H9 (cell line): ENCODE data around the gene GCN1. TPM values are rescaled to one million over a fixed set of nuclear protein-coding genes. Genes with fewer than 3 reads are reported as not detected.

Experiments used
- DNase-seq: peaks from one replicate; pipeline ENCODE4 v3.0.0-alpha.2; 2017
- H2AFZ ChIP-seq: one replicate; pipeline ENCODE4 v1.6.1; 2013; ENCODE audit warnings: mild to moderate bottlenecking, low read length, control low read depth, moderate library complexity
- H2AK5ac ChIP-seq: 2 replicates; pipeline ENCODE4 v1.6.1; 2013; ENCODE audit warnings: low read length, control low read depth, mixed read lengths; ENCODE audit not compliant: insufficient read length
- H2BK120ac ChIP-seq: one replicate; pipeline ENCODE4 v1.6.1; 2013; ENCODE audit warnings: low read depth, mild to moderate bottlenecking, low read length, control low read depth, inconsistent platforms; ENCODE audit not compliant: poor library complexity, severe bottlenecking
- H2BK12ac ChIP-seq: 2 replicates; pipeline ENCODE4 v1.6.1; 2013; ENCODE audit warnings: low read length, control low read depth, mixed read lengths, low read depth; ENCODE audit not compliant: insufficient read length
- H2BK15ac ChIP-seq: 2 replicates; pipeline ENCODE4 v1.6.1; 2013; ENCODE audit warnings: low read depth, low read length, control low read depth
- H2BK20ac ChIP-seq: one replicate; pipeline ENCODE4 v1.6.1; 2013; ENCODE audit warnings: low read depth, mild to moderate bottlenecking, low read length, control low read depth, inconsistent platforms; ENCODE audit not compliant: poor library complexity, severe bottlenecking
- H2BK5ac ChIP-seq: 2 replicates; pipeline ENCODE4 v1.6.1; 2013; ENCODE audit warnings: low read length, control low read depth, mixed read lengths; ENCODE audit not compliant: insufficient read length
- H3K14ac ChIP-seq: 2 replicates; pipeline ENCODE4 v1.6.1; 2013; ENCODE audit warnings: low read length, control low read depth; ENCODE audit not compliant: insufficient read depth
- H3K18ac ChIP-seq: 2 replicates; pipeline ENCODE4 v1.6.1; 2013; ENCODE audit warnings: low read depth, mild to moderate bottlenecking, mixed read lengths, low read length, control low read depth; ENCODE audit not compliant: insufficient read length
- H3K23ac ChIP-seq: 2 replicates; pipeline ENCODE4 v1.6.1; 2013; ENCODE audit warnings: low read length, control low read depth, mixed read lengths, low read depth; ENCODE audit not compliant: insufficient read length
- H3K23me2 ChIP-seq: 2 replicates; pipeline ENCODE4 v1.6.1; 2013; ENCODE audit warnings: low read depth, mild to moderate bottlenecking, mixed read lengths, low read length, control low read depth; ENCODE audit not compliant: insufficient read length, poor library complexity, severe bottlenecking
- H3K27ac ChIP-seq: 2 replicates; pipeline ENCODE4 v1.5.1; 2013; ENCODE audit warnings: low read length, control low read depth, mixed read lengths, low read depth; ENCODE audit not compliant: insufficient read length
- H3K27me3 ChIP-seq: 2 replicates; pipeline ENCODE4 v1.6.1; 2013; ENCODE audit warnings: low read length, control low read depth, inconsistent platforms; ENCODE audit not compliant: insufficient read depth
- H3K4ac ChIP-seq: 2 replicates; pipeline ENCODE4 v1.6.1; 2013; ENCODE audit warnings: low read depth, mild to moderate bottlenecking, control low read depth, inconsistent platforms, low read length, moderate library complexity
- H3K4me1 ChIP-seq: 2 replicates; pipeline ENCODE4 v1.6.1; 2013; ENCODE audit warnings: low read length, control low read depth, inconsistent platforms; ENCODE audit not compliant: insufficient read depth
- H3K4me2 ChIP-seq: 2 replicates; pipeline ENCODE4 v1.6.1; 2013; ENCODE audit warnings: low read length, control low read depth, mixed read lengths; ENCODE audit not compliant: insufficient read length, insufficient read depth
- H3K56ac ChIP-seq: 2 replicates; pipeline ENCODE4 v1.6.1; 2013; ENCODE audit warnings: low read depth, mild to moderate bottlenecking, mixed read lengths, low read length, control low read depth; ENCODE audit not compliant: insufficient read length
- H3K79me1 ChIP-seq: 2 replicates; pipeline ENCODE4 v1.6.1; 2013; ENCODE audit warnings: low read depth, mild to moderate bottlenecking, moderate library complexity, low read length, control low read depth, inconsistent platforms; ENCODE audit not compliant: insufficient read depth, poor library complexity, severe bottlenecking
- H3K79me2 ChIP-seq: 2 replicates; pipeline ENCODE4 v1.6.1; 2013; ENCODE audit warnings: low read length, control low read depth, inconsistent platforms; ENCODE audit not compliant: insufficient read depth
- H3K9ac ChIP-seq: 2 replicates; pipeline ENCODE4 v1.6.1; 2013; ENCODE audit warnings: low read length, control low read depth, mixed read lengths; ENCODE audit not compliant: insufficient read length; ENCODE audit errors: extremely low read depth
- H3K9me3 ChIP-seq: one replicate; pipeline ENCODE4 v1.6.1; 2013; ENCODE audit warnings: low read depth, low read length, inconsistent platforms; ENCODE audit not compliant: control insufficient read depth
- H3T11ph ChIP-seq: one replicate; pipeline ENCODE4 v1.6.1; 2013; ENCODE audit warnings: mild to moderate bottlenecking, low read length, control low read depth, inconsistent platforms
- H4K20me1 ChIP-seq: one replicate; pipeline ENCODE4 v1.6.1; 2013; ENCODE audit not compliant: control insufficient read depth, insufficient read length, insufficient read depth
- H4K5ac ChIP-seq: 2 replicates; pipeline ENCODE4 v1.6.1; 2013; ENCODE audit warnings: low read depth, mild to moderate bottlenecking, mixed read lengths, low read length, control low read depth; ENCODE audit not compliant: insufficient read length
- H4K8ac ChIP-seq: replicated peaks from 2 replicates; pipeline ENCODE4 v1.6.1; 2013; ENCODE audit warnings: low read length, control low read depth, mixed read lengths, low read depth; ENCODE audit not compliant: insufficient read length
- H4K91ac ChIP-seq: 2 replicates; pipeline ENCODE4 v1.6.1; 2013; ENCODE audit warnings: low read depth, mild to moderate bottlenecking, moderate library complexity, mixed read lengths, low read length, control low read depth; ENCODE audit not compliant: insufficient read length
- H3K27ac Mint-ChIP-seq, 3 experiments: 2 replicates in 2 of 3; 3 replicates in 1 of 3; pipeline ENCODE4 v1.8.0; 2020 to 2021; ENCODE audit warnings: mixed read lengths in 3 of 3, mild to moderate bottlenecking in 1 of 3, moderate library complexity in 1 of 3
- H3K27me3 Mint-ChIP-seq: 2 replicates; pipeline ENCODE4 v1.8.0; 2021; ENCODE audit warnings: low read depth, mild to moderate bottlenecking, moderate library complexity, mixed read lengths
- H3K36me3 Mint-ChIP-seq, 3 experiments: 2 replicates in 2 of 3; 3 replicates in 1 of 3; pipeline ENCODE4 v1.8.0; 2020 to 2021; ENCODE audit warnings: low read depth in 3 of 3, mixed read lengths in 3 of 3; ENCODE audit not compliant: insufficient read depth in 1 of 3
- H3K4me1 Mint-ChIP-seq, 2 experiments: 2 replicates each; pipeline ENCODE4 v1.8.0; 2020; ENCODE audit warnings: mixed read lengths in 2 of 2
- H3K4me3 Mint-ChIP-seq, 2 experiments: 2 replicates in 1 of 2; 3 replicates in 1 of 2; pipeline ENCODE4 v1.8.0; 2020 to 2021; ENCODE audit warnings: mild to moderate bottlenecking in 2 of 2, mixed read lengths in 2 of 2, moderate library complexity in 1 of 2
- H3K9me3 Mint-ChIP-seq, 2 experiments: 2 replicates in 1 of 2; 3 replicates in 1 of 2; pipeline ENCODE4 v1.8.0; 2020; ENCODE audit warnings: mild to moderate bottlenecking in 2 of 2, mixed read lengths in 2 of 2, moderate library complexity in 1 of 2
- CTCF ChIP-seq: fragments of 200-600 bp; sonication (generic); conservative IDR thresholded peaks from 3 replicates; pipeline ENCODE4 v1.8.0; 2021; ENCODE audit warnings: antibody characterized with exemption, mild to moderate bottlenecking
- WGBS: extraction: QIAGEN DNeasy Blood & Tissue Kit; methylation state at CpG from one replicate; pipeline ENCODE4 v1.1.7; 2013; ENCODE audit warnings: missing lambda C conversion rate, low lambda C conversion rate, mixed read lengths; ENCODE audit not compliant: insufficient read length; ENCODE audit errors: extremely low coverage; 5-methylcytosine and 5-hydroxymethylcytosine counted together
- total RNA-seq: library from RNA; stranded (reverse); gene quantifications from 2 replicates; pipeline ENCODE4 v1.2.1, GENCODE V29; 2021

Gene GCN1
- total RNA-seq, 1 experiment from 2014 or later = 137 TPM

GRCh38 chr12:120126635-120127005, 67.9 kb downstream of the GCN1 start:
- Histone ChIP-seq H3T11ph (no peak overlapping the region), H4K91ac (no peak overlapping the region), H2AFZ (no peak overlapping the region), H3K18ac (no peak overlapping the region), H3K27me3 (no peaks in the 10 kb centered on the region), H3K79me2 (no peaks in the 10 kb centered on the region), H3K56ac (no peak overlapping the region), H4K5ac (no peak overlapping the region), H3K23me2 (no peaks in the 10 kb centered on the region), H3K14ac (no peak overlapping the region), H3K4ac (no peak overlapping the region), H2BK15ac (no peak overlapping the region), H3K9ac (no peak overlapping the region), H2BK12ac (no peak overlapping the region), H4K20me1 (no peaks in the 10 kb centered on the region), H3K4me1 (peaks cover 3% of the 10 kb centered on the region; the same call in 1 of the 2 replicates), H3K4me2 (no peak overlapping the region), H2AK5ac (no peak overlapping the region), H2BK5ac (no peak overlapping the region), H3K23ac (no peak overlapping the region), H3K27ac (no peak overlapping the region), H2BK20ac (no peak overlapping the region), H3K9me3 (no peaks in the 10 kb centered on the region), H3K79me1 (no peaks in the 10 kb centered on the region), H4K8ac (no peak overlapping the region), H2BK120ac (no peak overlapping the region)
- peaks cover 12 to 20% of the 10 kb centered on the region in 2 experiments for H3K4me1 Mint-ChIP-seq
- no peak for DNase-seq
- H3K9me3 Mint-ChIP-seq = no peaks in the 10 kb centered on the region
- no CpG with 5 or more reads among the region's 2 CpGs for WGBS
- no peak overlapping the region for H3K4me3 Mint-ChIP-seq
- TF ChIP-seq CTCF = no peak
- peaks cover 30 to 63% (median 47%) of the 10 kb centered on the region in 3 experiments; a peak in 6 of 7 replicates for H3K36me3 Mint-ChIP-seq
- peak overlapping the region; percentile 52 to 82 (median 62); a peak in 4 of 7 replicates for H3K27ac Mint-ChIP-seq
- no peaks in the 10 kb centered on the region for H3K27me3 Mint-ChIP-seq
